ENCODE measurements around the gene CLIC1. TPM values are rescaled to one million over a fixed set of nuclear protein-coding genes. Genes with fewer than 3 reads are reported as not detected.
A peak's percentile ranks its signal among the peaks of the same experiment; 100 is the strongest.

The CLIC1 gene
- total and polyA plus RNA-seq, 7 donors: 20.6 to 85.9 (median 37.5) TPM

DNA sequence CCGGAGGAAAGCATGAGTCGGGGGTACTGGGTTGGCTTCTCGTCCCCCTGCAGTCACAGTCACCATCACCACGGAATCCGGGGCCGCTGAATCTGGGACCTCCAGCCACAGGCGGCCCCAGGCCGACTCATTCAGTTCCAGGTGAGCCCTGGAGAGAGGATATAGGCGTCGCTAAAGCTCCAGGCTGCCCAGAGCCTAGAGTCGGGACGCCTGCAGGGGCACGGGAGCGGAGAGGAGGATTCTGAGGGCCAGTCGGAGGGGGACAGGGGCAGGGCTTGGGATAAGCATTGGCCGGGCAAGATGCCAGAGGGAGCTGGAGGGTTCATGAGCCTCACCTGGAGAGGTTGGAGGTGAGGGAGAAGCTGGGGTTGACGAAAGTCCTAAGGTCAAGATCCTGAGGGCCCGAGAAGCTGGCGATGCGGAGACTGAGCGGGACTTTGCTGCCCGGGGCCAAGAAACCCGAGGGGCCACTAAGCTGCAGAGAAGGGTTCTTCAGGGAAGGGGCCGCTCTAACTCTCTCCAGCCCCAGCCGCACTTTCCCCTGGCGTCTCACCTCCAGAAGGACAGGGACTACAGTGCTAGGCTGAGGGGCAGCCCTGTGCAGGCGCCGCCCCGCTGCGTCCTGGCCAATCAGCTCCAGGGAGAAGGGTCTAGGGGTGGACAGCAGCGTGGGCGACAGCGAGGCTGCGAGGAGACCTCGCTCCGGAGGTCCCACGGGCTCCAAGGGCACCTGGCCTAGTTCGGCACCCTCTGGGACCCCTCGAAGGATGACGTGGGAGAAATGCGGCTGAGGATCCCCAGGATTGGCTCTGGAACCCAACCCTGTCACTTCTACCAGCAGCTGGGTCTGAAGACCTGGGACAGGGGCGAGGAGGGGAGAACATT, 29.8 kb upstream of the CLIC1 start:
- DNase-seq: no peak
- Histone ChIP-seq H3K9me3 (no peaks in the 10 kb centered on the region), H3K27ac (no peak overlapping the region), H3K36me3 (ENCODE audit: insufficient read depth in 1 of 2, low read depth in 1 of 2) (peaks cover 0 to 39% of the 10 kb centered on the region in 2 donors), H3K27me3 (ENCODE audit: insufficient read depth in 3 of 3, low read length in 2 of 3) (no peaks in the 10 kb centered on the region), H3K4me3 (peak overlapping the region; percentile 28), H3K4me1 (no peaks in the 10 kb centered on the region)
- no peak for ATAC-seq
- intact Hi-C loops (cut with DNase I): loop anchor here in 1 of 2 donors (5.0 kb wide), 1 partner anchor 84 kb away; the partner anchor contains the start of gene LY6G5C
- TF ChIP-seq, protein P1, sequence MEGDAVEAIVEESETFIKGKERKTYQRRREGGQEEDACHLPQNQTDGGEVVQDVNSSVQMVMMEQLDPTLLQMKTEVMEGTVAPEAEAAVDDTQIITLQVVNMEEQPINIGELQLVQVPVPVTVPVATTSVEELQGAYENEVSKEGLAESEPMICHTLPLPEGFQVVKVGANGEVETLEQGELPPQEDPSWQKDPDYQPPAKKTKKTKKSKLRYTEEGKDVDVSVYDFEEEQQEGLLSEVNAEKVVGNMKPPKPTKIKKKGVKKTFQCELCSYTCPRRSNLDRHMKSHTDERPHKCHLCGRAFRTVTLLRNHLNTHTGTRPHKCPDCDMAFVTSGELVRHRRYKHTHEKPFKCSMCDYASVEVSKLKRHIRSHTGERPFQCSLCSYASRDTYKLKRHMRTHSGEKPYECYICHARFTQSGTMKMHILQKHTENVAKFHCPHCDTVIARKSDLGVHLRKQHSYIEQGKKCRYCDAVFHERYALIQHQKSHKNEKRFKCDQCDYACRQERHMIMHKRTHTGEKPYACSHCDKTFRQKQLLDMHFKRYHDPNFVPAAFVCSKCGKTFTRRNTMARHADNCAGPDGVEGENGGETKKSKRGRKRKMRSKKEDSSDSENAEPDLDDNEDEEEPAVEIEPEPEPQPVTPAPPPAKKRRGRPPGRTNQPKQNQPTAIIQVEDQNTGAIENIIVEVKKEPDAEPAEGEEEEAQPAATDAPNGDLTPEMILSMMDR (IDR thresholded peaks at IDR 0.05): no peak
- 56 to 57% (median 57%) methylated on average over 42 of the region's 42 CpGs for whole genome bisulfite sequencing, 3 donors

DNA sequence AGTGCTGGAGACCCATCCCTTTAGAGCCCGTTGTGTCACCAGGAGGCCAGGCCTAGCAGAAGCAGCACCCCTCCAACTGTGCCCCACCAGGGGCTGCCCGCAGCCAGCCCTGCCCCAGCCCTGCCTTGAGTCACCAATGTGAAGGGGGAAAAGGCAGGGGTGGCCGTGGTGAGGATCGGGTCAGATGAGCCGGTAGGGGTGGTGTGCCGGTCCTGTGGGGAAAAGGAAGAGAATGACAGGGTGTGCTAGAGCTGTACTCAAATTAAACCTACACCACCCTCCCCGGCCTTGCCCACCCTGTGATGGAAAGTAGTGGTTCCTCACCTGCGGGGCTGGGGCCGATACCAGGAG, 29.2 kb upstream of the CLIC1 start:
- H3K4me3 ChIP-seq: no peak overlapping the region
- TF ChIP-seq, protein P1 (IDR thresholded peaks at IDR 0.05): no peak
- no peak for DNase-seq
- intact Hi-C loops (cut with DNase I): loop anchor here in 1 of 2 donors (5.0 kb wide), 1 partner anchor 83 kb away; the partner anchor contains the start of gene LY6G5C
- H3K36me3 ChIP-seq (ENCODE audit: insufficient read depth in 1 of 2, low read depth in 1 of 2): peaks cover 0 to 39% of the 10 kb centered on the region in 2 donors
- WGBS, 3 donors: 88 to 93% (median 92%) methylated on average over 9 of the region's 9 CpGs
- H3K27me3 ChIP-seq (ENCODE audit: insufficient read depth in 3 of 3, low read length in 2 of 3): no peaks in the 10 kb centered on the region
- no peak overlapping the region for H3K27ac ChIP-seq
- ATAC-seq: no peak
- H3K9me3 ChIP-seq: no peaks in the 10 kb centered on the region
- H3K4me1 ChIP-seq: no peaks in the 10 kb centered on the region

DNA sequence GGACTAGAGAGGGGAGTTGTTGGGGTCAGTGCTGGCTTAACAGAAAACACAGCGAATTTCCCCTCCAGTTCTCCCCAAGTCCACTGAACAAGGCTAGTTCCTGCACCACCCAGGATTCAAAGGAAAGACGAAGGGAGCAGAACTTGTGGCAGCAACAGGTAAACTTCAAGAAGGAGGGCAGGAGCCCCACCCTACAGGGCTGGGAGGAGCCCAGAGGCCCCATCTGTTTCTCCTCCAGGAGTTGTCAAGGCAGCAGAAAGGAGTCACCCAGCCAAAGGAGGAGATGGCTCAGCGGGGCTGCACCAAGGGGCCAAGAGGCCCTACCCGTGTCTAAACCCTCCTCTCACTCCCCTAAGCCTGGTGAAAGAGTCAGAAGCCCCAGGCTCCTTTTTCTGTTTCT, 27.9 kb upstream of the CLIC1 start:
- no peak for ATAC-seq
- Histone ChIP-seq H3K36me3 (ENCODE audit: insufficient read depth in 1 of 2, low read depth in 1 of 2) (peaks cover 0 to 39% of the 10 kb centered on the region in 2 donors), H3K9me3 (no peaks in the 10 kb centered on the region), H3K4me1 (no peaks in the 10 kb centered on the region), H3K27ac (no peak overlapping the region), H3K4me3 (no peak overlapping the region), H3K27me3 (ENCODE audit: insufficient read depth in 3 of 3, low read length in 2 of 3) (no peaks in the 10 kb centered on the region)
- WGBS, 3 donors: 84 to 90% (median 87%) methylated on average over 4 of the region's 4 CpGs
- DNase-seq: no peak
- intact Hi-C loops (cut with DNase I): no loop called here
- TF ChIP-seq, protein P1 (IDR thresholded peaks at IDR 0.05): no peak

DNA sequence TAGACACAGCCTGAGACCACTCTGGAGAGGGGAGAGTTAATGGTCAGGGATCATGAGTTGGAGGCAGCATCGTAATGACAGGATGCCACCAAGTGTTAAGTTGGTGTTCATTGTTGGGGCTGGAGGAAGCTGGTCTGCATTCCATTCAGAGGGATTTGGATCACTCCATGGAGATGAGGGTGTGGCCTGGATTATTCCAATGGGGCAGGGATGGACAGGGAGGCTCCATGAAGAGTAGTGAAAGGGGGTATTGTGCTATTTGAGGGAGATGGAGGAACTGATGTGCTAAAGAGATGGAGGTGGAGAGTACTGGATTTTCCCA, 27.2 kb upstream of the CLIC1 start:
- whole genome bisulfite sequencing, 3 donors: 8 to 20% (median 16%) methylated on average over 1 of the region's 1 CpG

More for the DNA sequence above, 27.2 kb upstream of the CLIC1 start:
- Histone ChIP-seq H3K9me3 (no peaks in the 10 kb centered on the region), H3K4me3 (no peak overlapping the region), H3K27me3 (ENCODE audit: insufficient read depth in 3 of 3, low read length in 2 of 3) (no peaks in the 10 kb centered on the region), H3K27ac (no peak overlapping the region), H3K4me1 (no peaks in the 10 kb centered on the region), H3K36me3 (ENCODE audit: insufficient read depth in 1 of 2, low read depth in 1 of 2) (peaks cover 0 to 39% of the 10 kb centered on the region in 2 donors)
- TF ChIP-seq, protein P1 (IDR thresholded peaks at IDR 0.05): no peak
- intact Hi-C loops (cut with DNase I): no loop called here
- DNase-seq (no peak), ATAC-seq (peak in 1 of 4 donors; percentile 24)
